Measurements from ENCODE around the gene TMEM179B.
"Not testable (repeated sequence)": the region's sequence is repeated elsewhere in the genome, so short reads cannot be mapped to it uniquely, and the experiment has no call there.

The TMEM179B gene

GRCh38 chr11:62787005-62787759 is at the start of gene TMEM179B:
Gene TMEM179B, plus strand, starts transcription at chr11:62787402. Its CDS starts 30 bp downstream, at chr11:62787432.
- DNase-seq (ENCODE audit: low read depth), result peak; percentile 97

- no peak for DNase-seq (ENCODE audit: low read depth)
These were observed 39.6 kb upstream of the TMEM179B start for GRCh38 chr11:62747475-62748160.

GRCh38 chr11:62749931-62750330 is 37.3 kb upstream of the TMEM179B start:
- DNase-seq (ENCODE audit: low read depth), result not testable (repeated sequence)

GRCh38 chr11:62752177-62752785 is 34.9 kb upstream of the TMEM179B start:
- DNase-seq (ENCODE audit: low read depth), result no peak

GRCh38 chr11:62752994-62753735 is 34.0 kb upstream of the TMEM179B start:
- DNase-seq (ENCODE audit: low read depth), result no peak

- DNase-seq (ENCODE audit: low read depth), result peak; percentile 98
These were observed 33.2 kb upstream of the TMEM179B start, which contains the start of gene ZBTB3 for GRCh38 chr11:62753736-62754603. Gene ZBTB3, minus strand, starts transcription at chr11:62754160. Its CDS starts 496 bp downstream, at chr11:62753664.

GRCh38 chr11:62755086-62755615 is 32.1 kb upstream of the TMEM179B start:
- DNase-seq (ENCODE audit: low read depth), result no peak

GRCh38 chr11:62757846-62758788 is 29.1 kb upstream of the TMEM179B start:
- no peak for DNase-seq (ENCODE audit: low read depth)

GRCh38 chr11:62760867-62761227 is 26.4 kb upstream of the TMEM179B start:
- not testable (repeated sequence) for DNase-seq (ENCODE audit: low read depth)

- DNase-seq (ENCODE audit: low read depth), result no peak
These were observed 16.4 kb upstream of the TMEM179B start for GRCh38 chr11:62770778-62771143.

GRCh38 chr11:62771144-62772021 is 15.8 kb upstream of the TMEM179B start, which contains the start of gene TAF6L:
Gene TAF6L, plus strand, starts transcription at chr11:62771396. Its CDS starts 4,388 bp downstream, at chr11:62775784.
- DNase-seq (ENCODE audit: low read depth), result peak; percentile 81

- no peak for DNase-seq (ENCODE audit: low read depth)
These were observed 12.8 kb upstream of the TMEM179B start for GRCh38 chr11:62774407-62774806.

- no peak for DNase-seq (ENCODE audit: low read depth)
These were observed 11.6 kb upstream of the TMEM179B start for GRCh38 chr11:62775646-62776045.

- no peak for DNase-seq (ENCODE audit: low read depth)
These were observed 9.8 kb upstream of the TMEM179B start for GRCh38 chr11:62777389-62777788.

GRCh38 chr11:62778441-62778840 is 8.8 kb upstream of the TMEM179B start:
- no peak for DNase-seq (ENCODE audit: low read depth)

GRCh38 chr11:62782753-62783152 is 4.4 kb upstream of the TMEM179B start:
- no peak for DNase-seq (ENCODE audit: low read depth)

- peak; percentile 67 for DNase-seq (ENCODE audit: low read depth)
These were observed 741 bp upstream of the TMEM179B start for GRCh38 chr11:62786318-62787004.

GRCh38 chr11:62788991-62789390 is 1.8 kb downstream of the TMEM179B start:
- no peak for DNase-seq (ENCODE audit: low read depth)
